Measurements from ENCODE around the gene IBA57.
"Not testable (repeated sequence)": the region's sequence is repeated elsewhere in the genome, so short reads cannot be mapped to it uniquely, and the experiment has no call there.

The IBA57 gene

DNA sequence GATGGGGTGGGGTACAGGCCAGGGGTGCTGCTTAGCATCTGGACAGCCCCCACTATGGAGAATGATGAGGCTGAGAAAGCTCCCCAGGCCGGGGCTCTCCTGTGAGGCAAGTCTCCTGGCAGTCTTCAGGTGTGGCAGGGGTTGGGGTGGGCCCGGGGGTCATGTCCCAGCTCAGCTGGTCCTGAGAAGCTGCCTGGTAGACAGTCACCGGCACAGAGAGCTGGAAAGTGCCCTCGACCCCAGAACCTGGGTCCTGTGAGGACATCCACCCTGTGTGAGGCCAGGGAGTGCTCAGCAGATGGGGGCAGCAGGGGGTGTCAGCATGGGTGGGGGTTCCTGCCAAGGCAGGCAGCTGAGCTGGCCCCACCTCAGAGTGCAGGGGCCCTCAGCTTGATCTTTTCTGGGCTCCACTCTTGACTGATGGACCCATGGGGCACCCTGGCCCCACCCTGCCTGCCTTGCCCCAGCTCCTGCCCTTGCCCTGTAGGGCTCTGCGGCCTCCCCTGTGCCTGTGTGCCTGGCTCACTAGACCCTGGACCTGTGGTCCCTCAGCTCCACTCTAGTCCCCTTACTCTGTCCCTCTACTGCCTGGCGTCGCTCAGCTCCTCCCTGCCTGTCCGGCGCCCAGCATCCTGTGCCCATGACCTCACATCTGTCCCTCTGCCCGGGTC is 5.8 kb downstream of the IBA57 start:
- Histone ChIP-seq H3K36me3 (ENCODE audit: insufficient read depth, low read length) (no peaks in the 10 kb centered on the region), H3K27ac (no peak overlapping the region), H3K9ac (ENCODE audit: insufficient read length) (no peak overlapping the region), H3K4me3 (no peak overlapping the region), H3K9me3 (ENCODE audit: low read depth, low read length) (no peaks in the 10 kb centered on the region)
- DNase-seq (ENCODE audit: low read depth, low spot score) = no peak
- TF ChIP-seq EZH2 (IDR thresholded peaks at IDR 0.05) (no peak), POLR2AphosphoS5 (IDR thresholded peaks at IDR 0.05; ENCODE audit: borderline replicate concordance, low read depth, low read length) (no peak), FOXP2 (optimal IDR thresholded peaks at IDR 0.05; ENCODE audit: control extremely low read depth, extremely low read length, insufficient read depth) (no peak)

DNA sequence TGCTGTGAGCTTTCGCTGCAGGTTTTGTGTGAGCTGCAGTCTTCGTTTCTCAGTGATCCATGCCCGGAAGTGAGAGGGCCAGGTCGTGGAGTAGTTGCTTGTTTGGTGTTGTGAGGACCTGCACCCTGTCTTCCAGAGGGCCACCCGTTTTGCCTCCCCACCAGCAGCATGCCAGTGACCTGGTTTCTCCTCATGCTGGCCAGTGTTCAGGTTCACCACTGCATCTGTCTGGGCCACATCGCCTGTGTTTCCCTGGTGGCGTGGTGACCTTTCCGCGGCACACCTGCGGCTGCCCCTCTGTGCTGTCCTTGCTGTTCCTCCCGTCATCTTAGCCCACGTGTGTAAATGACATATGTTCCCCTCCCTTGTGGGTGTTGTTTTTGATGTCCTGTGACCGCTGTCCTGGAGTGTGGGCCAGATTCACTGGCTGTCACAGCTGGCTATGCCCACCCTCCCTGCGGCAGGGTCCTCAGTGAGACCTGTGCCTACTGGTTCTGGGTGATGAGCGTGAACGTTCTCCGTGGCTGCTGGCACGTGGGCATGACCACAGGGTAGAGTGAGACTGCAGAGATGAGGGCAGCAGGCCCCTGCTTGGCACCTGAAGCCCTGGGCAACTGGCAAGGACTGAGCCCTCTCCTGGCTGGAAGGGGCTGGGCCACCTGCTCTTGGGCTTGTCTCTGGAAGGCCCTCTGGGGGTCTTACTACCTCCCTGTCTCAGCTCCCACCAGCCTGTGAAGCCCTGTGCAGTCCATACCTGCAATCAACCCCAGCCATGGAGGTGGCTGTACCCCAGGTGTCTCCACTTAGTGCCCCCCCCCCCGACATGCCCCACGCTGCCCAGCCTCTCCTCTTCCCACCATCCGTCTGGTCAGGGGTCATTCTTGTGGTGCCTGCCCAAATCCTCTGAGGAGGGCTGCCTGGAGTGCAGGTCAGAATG is 7.3 kb downstream of the IBA57 start:
- Histone ChIP-seq H3K27ac (no peak overlapping the region), H3K9ac (ENCODE audit: insufficient read length) (no peak overlapping the region), H3K9me3 (ENCODE audit: low read depth, low read length) (no peaks in the 10 kb centered on the region), H3K36me3 (ENCODE audit: insufficient read depth, low read length) (no peaks in the 10 kb centered on the region), H3K4me3 (no peak overlapping the region)
- no peak for DNase-seq (ENCODE audit: low read depth, low spot score)
- TF ChIP-seq EZH2 (IDR thresholded peaks at IDR 0.05) (no peak), POLR2AphosphoS5 (IDR thresholded peaks at IDR 0.05; ENCODE audit: borderline replicate concordance, low read depth, low read length) (no peak), FOXP2 (optimal IDR thresholded peaks at IDR 0.05; ENCODE audit: control extremely low read depth, extremely low read length, insufficient read depth) (no peak)

- not testable (repeated sequence) for DNase-seq (ENCODE audit: low read depth, low spot score); H3K9me3 ChIP-seq (ENCODE audit: low read depth, low read length); H3K9ac ChIP-seq (ENCODE audit: insufficient read length); H3K36me3 ChIP-seq (ENCODE audit: insufficient read depth, low read length); H3K4me3 ChIP-seq; H3K27ac ChIP-seq
Measured at GRCh38 chr1:228173528-228174481, 8.2 kb downstream of the IBA57 start.

DNA sequence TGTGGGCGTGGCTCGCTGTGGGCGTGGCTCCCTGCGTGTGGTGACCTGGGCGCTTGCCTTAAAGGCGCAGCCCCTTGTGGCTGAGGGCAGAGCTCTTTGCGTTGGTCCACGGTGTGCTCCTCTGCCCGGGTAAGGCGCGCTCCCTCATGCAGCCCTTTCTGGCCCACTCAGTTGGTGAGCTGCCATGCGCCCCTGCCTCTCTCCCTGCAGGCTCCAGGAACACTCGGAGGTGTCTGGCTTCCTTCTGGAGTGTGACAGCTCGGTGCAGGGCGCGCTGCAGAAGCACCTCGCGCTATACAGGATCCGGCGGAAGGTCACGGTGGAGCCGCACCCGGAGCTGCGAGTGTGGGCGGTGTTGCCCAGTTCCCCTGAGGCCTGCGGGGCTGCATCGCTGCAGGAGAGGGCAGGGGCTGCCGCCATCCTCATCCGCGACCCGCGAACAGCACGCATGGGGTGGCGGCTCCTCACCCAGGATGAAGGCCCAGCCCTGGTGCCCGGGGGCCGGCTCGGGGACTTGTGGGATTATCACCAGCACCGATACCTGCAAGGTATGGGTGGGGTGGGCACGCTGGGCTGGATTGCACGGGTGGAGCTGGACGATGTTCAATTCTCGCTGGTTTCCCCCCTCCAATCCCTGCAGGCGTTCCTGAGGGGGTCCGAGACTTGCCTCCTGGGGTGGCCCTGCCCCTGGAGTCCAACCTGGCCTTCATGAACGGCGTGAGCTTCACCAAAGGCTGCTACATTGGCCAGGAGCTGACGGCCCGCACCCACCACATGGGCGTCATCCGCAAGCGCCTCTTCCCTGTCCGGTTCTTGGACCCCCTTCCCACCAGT is 9.1 kb downstream of the IBA57 start:
- TF ChIP-seq EZH2 (IDR thresholded peaks at IDR 0.05) = no peak
- TF ChIP-seq POLR2AphosphoS5 (IDR thresholded peaks at IDR 0.05; ENCODE audit: borderline replicate concordance, low read depth, low read length) = no peak
- TF ChIP-seq FOXP2 (optimal IDR thresholded peaks at IDR 0.05; ENCODE audit: control extremely low read depth, extremely low read length, insufficient read depth) = no peak
- H3K36me3 ChIP-seq (ENCODE audit: insufficient read depth, low read length) = no peaks in the 10 kb centered on the region
- DNase-seq (ENCODE audit: low read depth, low spot score) = no peak
- no peaks in the 10 kb centered on the region for H3K9me3 ChIP-seq (ENCODE audit: low read depth, low read length)
- H3K4me3 ChIP-seq = no peak overlapping the region
- H3K27ac ChIP-seq = no peak overlapping the region
- no peak overlapping the region for H3K9ac ChIP-seq (ENCODE audit: insufficient read length)

GRCh38 chr1:228175316-228176023 is 9.9 kb downstream of the IBA57 start:
- Histone ChIP-seq H3K9ac (ENCODE audit: insufficient read length) (no peak overlapping the region), H3K36me3 (ENCODE audit: insufficient read depth, low read length) (no peaks in the 10 kb centered on the region), H3K9me3 (ENCODE audit: low read depth, low read length) (no peaks in the 10 kb centered on the region), H3K4me3 (no peak overlapping the region), H3K27ac (no peak overlapping the region)
- TF ChIP-seq POLR2AphosphoS5 (IDR thresholded peaks at IDR 0.05; ENCODE audit: borderline replicate concordance, low read depth, low read length) = no peak
- TF ChIP-seq FOXP2 (optimal IDR thresholded peaks at IDR 0.05; ENCODE audit: control extremely low read depth, extremely low read length, insufficient read depth) = no peak
- no peak for TF ChIP-seq EZH2 (IDR thresholded peaks at IDR 0.05)
- no peak for DNase-seq (ENCODE audit: low read depth, low spot score)

DNA sequence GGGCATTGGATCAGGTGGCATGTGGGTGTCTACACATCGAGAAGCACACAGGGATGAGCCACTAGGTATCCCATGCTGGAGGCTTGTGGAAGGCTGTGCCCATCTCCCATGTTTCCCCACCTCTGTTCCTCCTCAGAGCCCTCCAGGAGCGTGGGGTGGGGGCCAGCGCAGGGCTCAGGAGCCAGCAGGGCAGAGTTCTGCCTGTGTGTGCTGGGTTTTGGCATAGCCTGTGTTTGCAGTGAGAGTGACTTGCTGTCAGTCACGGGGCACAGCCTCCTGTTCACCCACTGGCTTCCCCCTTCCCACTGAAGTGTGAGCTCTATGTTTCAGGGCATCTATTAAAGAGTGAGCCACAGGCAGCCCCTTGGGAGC is 10.4 kb downstream of the IBA57 start:
- Histone ChIP-seq H3K36me3 (ENCODE audit: insufficient read depth, low read length) (no peaks in the 10 kb centered on the region), H3K4me3 (no peak overlapping the region), H3K9me3 (ENCODE audit: low read depth, low read length) (no peaks in the 10 kb centered on the region), H3K27ac (no peak overlapping the region), H3K9ac (ENCODE audit: insufficient read length) (no peak overlapping the region)
- TF ChIP-seq EZH2 (IDR thresholded peaks at IDR 0.05) (no peak), POLR2AphosphoS5 (IDR thresholded peaks at IDR 0.05; ENCODE audit: borderline replicate concordance, low read depth, low read length) (no peak), FOXP2 (optimal IDR thresholded peaks at IDR 0.05; ENCODE audit: control extremely low read depth, extremely low read length, insufficient read depth) (no peak)
- no peak for DNase-seq (ENCODE audit: low read depth, low spot score)

DNA sequence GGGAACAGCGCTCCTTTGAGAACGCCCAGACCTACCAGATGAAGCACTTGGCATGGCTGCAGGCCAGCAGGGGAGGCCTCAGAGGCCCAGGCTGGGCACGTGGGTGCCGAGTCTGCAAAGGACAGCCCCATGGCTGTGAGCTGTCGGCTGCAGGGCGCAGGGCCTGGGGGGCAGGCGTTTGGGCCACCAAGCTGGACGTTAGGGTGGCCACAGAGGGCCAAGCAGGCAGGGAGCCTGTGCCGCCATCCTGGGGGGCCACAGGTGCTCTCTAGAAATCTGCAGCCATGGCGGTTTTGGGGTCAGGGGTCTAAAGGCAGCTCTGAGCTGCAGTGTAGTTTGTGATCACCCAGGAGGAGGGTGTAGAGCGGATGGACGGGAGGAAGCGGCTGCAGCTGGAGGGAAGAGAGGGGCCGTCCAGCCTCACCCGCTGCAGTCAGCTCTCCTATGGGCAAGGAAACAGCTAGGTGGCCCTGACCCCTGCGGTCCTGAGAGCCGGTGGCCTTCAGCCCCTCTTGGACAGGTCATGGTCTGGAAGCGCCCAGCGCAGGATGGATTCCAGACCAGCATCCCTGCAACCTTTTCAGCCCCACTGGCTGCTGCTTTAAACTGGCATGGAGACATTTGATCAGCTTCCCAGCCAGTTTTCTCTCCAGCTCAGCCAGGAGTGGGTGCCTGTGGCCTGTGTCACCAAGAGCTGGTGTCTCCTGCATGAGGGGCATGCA is 11.0 kb downstream of the IBA57 start:
- H3K36me3 ChIP-seq (ENCODE audit: insufficient read depth, low read length) = no peaks in the 10 kb centered on the region
- no peak for TF ChIP-seq POLR2AphosphoS5 (IDR thresholded peaks at IDR 0.05; ENCODE audit: borderline replicate concordance, low read depth, low read length)
- TF ChIP-seq FOXP2 (optimal IDR thresholded peaks at IDR 0.05; ENCODE audit: control extremely low read depth, extremely low read length, insufficient read depth) = no peak
- no peak for TF ChIP-seq EZH2 (IDR thresholded peaks at IDR 0.05)

More for the DNA sequence above, 11.0 kb downstream of the IBA57 start:
- H3K9ac ChIP-seq (ENCODE audit: insufficient read length) = no peak overlapping the region
- DNase-seq (ENCODE audit: low read depth, low spot score) = no peak
- H3K4me3 ChIP-seq = no peak overlapping the region
- no peaks in the 10 kb centered on the region for H3K9me3 ChIP-seq (ENCODE audit: low read depth, low read length)
- H3K27ac ChIP-seq = no peak overlapping the region
